GM19372 (cell line): ENCODE measurements around the gene SLC39A10.

ENCODE experiments used
- ATAC-seq: cut with Tn5 transposase; IDR thresholded peaks from one replicate; pipeline ENCODE4 v1.9.1; 2021; ENCODE audit warnings: mild to moderate bottlenecking, low read depth, moderate library complexity; ENCODE audit not compliant: unreplicated experiment

Gene SLC39A10

DNA sequence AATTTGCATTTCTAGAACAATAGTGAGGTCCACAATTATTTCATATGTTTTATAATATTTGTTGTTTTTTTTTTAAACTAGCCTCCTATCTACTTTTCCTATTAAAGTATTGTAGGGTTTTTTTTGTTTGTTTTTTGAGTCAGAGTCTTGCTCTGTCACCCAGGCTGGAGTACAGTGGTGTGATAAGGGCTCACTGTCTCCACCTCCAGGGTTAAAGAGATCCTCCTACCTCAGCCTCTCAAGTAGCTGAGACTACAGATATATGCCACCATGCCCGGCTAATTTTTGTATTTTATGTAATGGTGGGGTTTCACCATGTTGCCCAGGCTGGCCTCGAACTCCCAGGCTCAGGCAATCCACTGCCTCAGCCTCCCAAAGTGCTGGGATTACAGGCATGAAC is 122.5 kb downstream of the SLC39A10 start:
- ATAC-seq, result no peak

DNA sequence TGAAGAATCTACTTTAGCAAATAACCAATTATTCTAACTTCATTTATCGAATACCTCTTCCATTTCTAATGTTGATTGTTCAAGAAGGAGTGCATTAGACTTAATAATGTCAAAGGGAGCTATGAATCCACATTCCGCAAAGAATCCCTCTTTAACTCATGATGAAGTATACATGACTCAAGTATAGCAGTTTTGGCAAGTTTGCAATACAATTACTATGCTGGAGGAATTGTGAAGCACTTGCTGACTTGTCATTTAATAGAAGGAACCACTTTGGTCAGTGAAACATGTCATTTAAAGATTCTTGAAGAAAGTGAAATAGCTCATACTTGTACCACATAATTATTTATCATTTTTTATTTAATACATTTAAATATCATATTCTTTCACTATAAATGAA is 125.1 kb downstream of the SLC39A10 start:
- no peak for ATAC-seq
